ENCODE results near the gene BIRC7. TPM values are rescaled to one million over a fixed set of nuclear protein-coding genes. Genes with fewer than 3 reads are reported as not detected.

BIRC7 gene
- total and polyA plus RNA-seq, 2 donors from 2014 or later, result 0.30 to 4.0 TPM

DNA sequence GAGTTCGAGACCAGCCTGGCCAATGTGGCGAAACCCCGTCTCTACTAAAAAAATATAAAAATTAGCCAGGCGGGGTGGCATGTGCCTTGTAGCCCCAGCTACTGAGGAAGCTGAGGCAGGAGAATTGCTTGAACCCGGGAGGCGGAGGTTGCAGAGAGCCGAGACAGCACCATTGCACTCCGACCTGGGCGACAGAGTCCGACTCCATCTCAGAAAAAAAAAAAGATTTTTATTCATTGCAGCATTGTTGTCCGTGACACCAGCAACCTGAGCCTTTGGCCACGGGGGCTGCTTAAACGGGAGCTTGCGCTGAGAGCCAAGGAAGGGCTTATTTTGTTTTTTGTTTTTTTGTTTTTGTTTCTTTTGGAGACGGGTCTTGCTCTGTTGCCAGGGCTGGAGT is 44.2 kb downstream of the BIRC7 start:
- Histone ChIP-seq H3K4me3 (ENCODE audit: low read length in 3 of 3) (no peak overlapping the region), H3K27ac (ENCODE audit: low read depth in 2 of 2, low read length in 2 of 2) (no peak overlapping the region), H3K27me3 (ENCODE audit: control insufficient read depth, insufficient read depth, low read length) (no peaks in the 10 kb centered on the region), H3K9ac (ENCODE audit: low read length in 3 of 3) (no peak overlapping the region), H3K4me1 (ENCODE audit: control insufficient read depth in 2 of 3, insufficient read depth in 2 of 3, low read depth in 1 of 3, low read length in 3 of 3) (no peaks in the 10 kb centered on the region), H3K9me3 (ENCODE audit: control insufficient read depth in 2 of 3, insufficient read depth in 1 of 3, low read length in 3 of 3) (no peaks in the 10 kb centered on the region), H3K36me3 (ENCODE audit: control insufficient read depth in 2 of 3, insufficient read depth in 3 of 3, low read length in 3 of 3) (peaks cover 0 to 13% (median 10%) of the 10 kb centered on the region in 3 donors)
- FAIRE-seq, result no peak
- no peak for TF ChIP-seq CTCF (IDR thresholded peaks at IDR 0.05; ENCODE audit: borderline replicate concordance, extremely low read depth, insufficient read depth)
- DNase-seq, result no peak
- intact Hi-C loops (cut with DNase I), result no loop called here

DNA sequence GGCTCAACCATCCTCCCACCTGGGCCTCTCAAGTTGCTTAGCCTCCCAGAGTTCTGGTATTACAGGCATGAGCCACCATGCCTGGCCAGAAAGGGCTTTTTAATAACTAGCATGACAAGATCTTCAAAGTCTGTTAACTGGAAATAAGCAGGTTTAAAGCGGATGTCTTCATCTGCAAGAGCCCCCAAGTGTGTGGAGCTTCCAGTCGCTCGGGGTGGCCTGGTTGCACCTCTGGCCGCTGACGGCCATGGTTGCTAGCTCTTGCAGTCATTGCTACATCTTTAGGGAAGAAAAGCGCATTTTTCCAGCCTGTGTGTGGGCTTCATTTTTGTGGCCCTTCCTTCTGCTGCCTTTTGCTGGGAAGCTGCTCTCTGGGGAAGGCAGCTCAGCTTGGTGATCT is 44.7 kb downstream of the BIRC7 start:
- FAIRE-seq (no peak), DNase-seq (no peak)
- peaks cover 0 to 13% (median 10%) of the 10 kb centered on the region in 3 donors for H3K36me3 ChIP-seq (ENCODE audit: control insufficient read depth in 2 of 3, insufficient read depth in 3 of 3, low read length in 3 of 3)

DNA sequence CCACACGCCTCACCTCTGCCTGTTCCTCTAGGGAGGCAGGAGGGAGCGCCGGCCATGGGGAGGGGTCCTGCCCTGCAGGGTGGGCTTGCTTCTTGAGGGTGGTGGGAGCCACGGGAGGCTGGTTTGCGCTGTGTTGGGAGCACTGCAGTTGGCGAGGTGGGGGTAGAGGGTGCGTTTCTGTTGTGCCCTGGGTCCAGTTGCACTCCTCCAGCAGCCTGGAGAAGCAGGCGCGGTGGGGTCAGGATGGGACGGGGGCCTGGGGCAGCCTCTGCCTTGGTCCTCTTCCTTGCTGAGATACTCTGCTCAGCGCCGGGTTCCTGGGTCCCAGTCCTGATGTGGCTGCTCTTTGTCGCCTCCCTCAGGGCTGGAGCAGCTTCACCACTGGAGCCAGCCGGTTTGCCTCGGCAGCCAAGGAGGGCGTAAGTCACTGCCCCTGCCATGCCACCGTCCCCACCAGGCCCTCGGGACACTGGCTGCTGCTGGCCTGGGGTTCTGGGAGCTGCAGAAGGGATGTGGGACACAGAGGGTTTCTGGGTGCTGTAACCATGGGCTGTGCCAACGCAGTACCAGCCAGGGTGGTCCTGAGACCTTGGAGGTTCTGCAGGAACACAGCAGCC is 45.3 kb downstream of the BIRC7 start:
- Histone ChIP-seq H3K4me1 (ENCODE audit: control insufficient read depth in 2 of 3, insufficient read depth in 2 of 3, low read depth in 1 of 3, low read length in 3 of 3) (no peaks in the 10 kb centered on the region), H3K4me3 (ENCODE audit: low read length in 3 of 3) (no peak overlapping the region), H3K27me3 (ENCODE audit: control insufficient read depth, insufficient read depth, low read length) (no peaks in the 10 kb centered on the region), H3K9me3 (ENCODE audit: control insufficient read depth in 2 of 3, insufficient read depth in 1 of 3, low read length in 3 of 3) (no peaks in the 10 kb centered on the region), H3K27ac (ENCODE audit: low read depth in 2 of 2, low read length in 2 of 2) (no peak overlapping the region), H3K9ac (ENCODE audit: low read length in 3 of 3) (no peak overlapping the region), H3K36me3 (ENCODE audit: control insufficient read depth in 2 of 3, insufficient read depth in 3 of 3, low read length in 3 of 3) (peaks cover 0 to 13% (median 10%) of the 10 kb centered on the region in 3 donors)
- DNase-seq (no peak), FAIRE-seq (no peak)
- TF ChIP-seq CTCF (IDR thresholded peaks at IDR 0.05; ENCODE audit: borderline replicate concordance, extremely low read depth, insufficient read depth), result no peak
- intact Hi-C loops (cut with DNase I), result no loop called here

More for the DNA sequence above, 44.7 kb downstream of the BIRC7 start:
- no peak overlapping the region for H3K27ac ChIP-seq (ENCODE audit: low read depth in 2 of 2, low read length in 2 of 2)
- no peaks in the 10 kb centered on the region for H3K4me1 ChIP-seq (ENCODE audit: control insufficient read depth in 2 of 3, insufficient read depth in 2 of 3, low read depth in 1 of 3, low read length in 3 of 3)
- H3K9me3 ChIP-seq (ENCODE audit: control insufficient read depth in 2 of 3, insufficient read depth in 1 of 3, low read length in 3 of 3), result no peaks in the 10 kb centered on the region
- TF ChIP-seq CTCF (IDR thresholded peaks at IDR 0.05; ENCODE audit: borderline replicate concordance, extremely low read depth, insufficient read depth), result no peak
- intact Hi-C loops (cut with DNase I), result no loop called here
- H3K27me3 ChIP-seq (ENCODE audit: control insufficient read depth, insufficient read depth, low read length), result no peaks in the 10 kb centered on the region
- no peak overlapping the region for H3K9ac ChIP-seq (ENCODE audit: low read length in 3 of 3)
- no peak overlapping the region for H3K4me3 ChIP-seq (ENCODE audit: low read length in 3 of 3)
